Activated CD8-positive, alpha-beta memory T cell treated with anti-CD3 and anti-CD28 coated beads for 1 hour (primary cell): Measurements from ENCODE around the gene CELA3B.
"Not testable (repeated sequence)": the region's sequence is repeated elsewhere in the genome, so short reads cannot be mapped to it uniquely, and the experiment has no call there.

Experiments
- DNase-seq, 2 donors: peaks; one replicate each; pipeline ENCODE4 v3.0.0-alpha.2; 2020; ENCODE audit warnings: low read depth in 1 of 2; ENCODE audit errors: extremely low read depth in 1 of 2

Gene CELA3B

DNA sequence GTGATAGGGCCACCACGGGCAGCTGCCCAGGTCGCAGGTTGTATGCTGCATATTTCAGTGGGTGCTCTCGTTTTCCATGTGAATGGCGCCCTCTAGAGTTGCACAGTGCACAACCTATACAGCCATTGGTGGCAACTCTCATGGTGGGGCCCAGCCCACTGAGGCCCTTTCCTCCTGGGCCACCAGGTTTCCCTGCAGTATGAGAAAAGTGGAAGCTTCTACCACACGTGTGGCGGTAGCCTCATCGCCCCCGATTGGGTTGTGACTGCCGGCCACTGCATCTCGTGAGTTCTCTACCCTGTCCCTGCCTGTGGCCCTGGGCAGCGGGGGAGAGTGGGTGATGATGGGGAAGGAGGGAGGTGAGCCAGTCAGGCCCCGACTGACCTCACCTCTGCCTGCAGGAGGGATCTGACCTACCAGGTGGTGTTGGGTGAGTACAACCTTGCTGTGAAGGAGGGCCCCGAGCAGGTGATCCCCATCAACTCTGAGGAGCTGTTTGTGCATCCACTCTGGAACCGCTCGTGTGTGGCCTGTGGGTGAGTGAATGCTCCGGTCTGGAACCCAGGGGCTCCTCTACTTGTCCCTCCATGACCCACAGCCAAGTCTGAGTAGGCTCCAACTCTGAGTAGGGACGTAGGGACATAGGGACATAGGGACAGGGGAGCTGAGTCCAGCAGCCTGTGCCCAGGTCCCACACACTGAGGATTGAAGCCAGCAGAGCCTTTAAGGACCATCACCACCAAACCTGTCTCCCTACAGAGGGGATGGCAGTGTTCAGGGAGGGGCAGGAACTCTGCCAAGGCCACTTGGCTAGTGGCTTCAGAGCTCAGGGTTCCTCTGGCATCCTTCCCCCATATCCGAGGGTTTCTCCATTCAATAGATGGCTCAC is 28.7 kb downstream of the CELA3B start:
- DNase-seq: not testable (repeated sequence)

DNA sequence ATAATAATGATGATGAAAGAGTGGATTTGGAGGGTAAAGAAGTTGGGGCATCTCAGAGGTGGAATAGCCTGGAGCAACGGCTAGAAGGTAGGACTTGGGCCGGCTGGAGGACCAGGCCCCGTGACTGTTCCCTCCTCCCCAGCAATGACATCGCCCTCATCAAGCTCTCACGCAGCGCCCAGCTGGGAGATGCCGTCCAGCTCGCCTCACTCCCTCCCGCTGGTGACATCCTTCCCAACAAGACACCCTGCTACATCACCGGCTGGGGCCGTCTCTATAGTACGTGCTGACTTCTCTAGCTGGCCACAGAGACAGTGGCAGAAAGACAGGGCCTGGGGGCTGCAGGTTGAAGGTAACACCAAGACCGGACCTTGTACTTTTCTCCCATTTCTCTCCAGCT is 29.9 kb downstream of the CELA3B start:
- not testable (repeated sequence) for DNase-seq

DNA sequence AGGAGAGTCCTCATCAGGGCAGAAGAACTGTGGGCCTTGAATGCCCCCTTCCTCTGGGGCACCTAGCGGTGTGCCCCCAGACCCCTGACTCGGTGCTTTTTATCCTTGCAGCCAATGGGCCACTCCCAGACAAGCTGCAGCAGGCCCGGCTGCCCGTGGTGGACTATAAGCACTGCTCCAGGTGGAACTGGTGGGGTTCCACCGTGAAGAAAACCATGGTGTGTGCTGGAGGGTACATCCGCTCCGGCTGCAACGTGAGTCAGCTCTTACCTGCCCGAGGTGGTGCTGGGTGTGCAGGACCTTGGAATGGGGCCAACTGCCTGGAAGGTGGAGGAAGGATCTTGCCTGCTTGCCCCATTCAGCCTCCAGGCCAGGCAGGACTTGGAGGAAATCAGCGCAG is 30.4 kb downstream of the CELA3B start:
- DNase-seq: not testable (repeated sequence)

DNA sequence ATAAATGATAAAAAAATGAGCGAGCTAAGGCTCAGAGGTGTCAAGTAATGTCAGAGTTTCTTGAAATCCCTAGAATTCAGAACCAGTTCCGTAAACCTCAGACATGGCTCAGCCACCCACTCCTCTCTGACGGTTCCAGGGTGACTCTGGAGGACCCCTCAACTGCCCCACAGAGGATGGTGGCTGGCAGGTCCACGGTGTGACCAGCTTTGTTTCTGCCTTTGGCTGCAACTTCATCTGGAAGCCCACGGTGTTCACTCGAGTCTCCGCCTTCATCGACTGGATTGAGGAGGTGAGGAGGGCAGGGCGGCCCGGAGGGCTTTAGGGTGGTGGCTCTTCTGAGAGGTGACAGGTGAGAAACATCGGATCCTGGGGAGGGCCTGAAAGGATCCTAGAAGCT is 32.7 kb downstream of the CELA3B start:
- not testable (repeated sequence) for DNase-seq

DNA sequence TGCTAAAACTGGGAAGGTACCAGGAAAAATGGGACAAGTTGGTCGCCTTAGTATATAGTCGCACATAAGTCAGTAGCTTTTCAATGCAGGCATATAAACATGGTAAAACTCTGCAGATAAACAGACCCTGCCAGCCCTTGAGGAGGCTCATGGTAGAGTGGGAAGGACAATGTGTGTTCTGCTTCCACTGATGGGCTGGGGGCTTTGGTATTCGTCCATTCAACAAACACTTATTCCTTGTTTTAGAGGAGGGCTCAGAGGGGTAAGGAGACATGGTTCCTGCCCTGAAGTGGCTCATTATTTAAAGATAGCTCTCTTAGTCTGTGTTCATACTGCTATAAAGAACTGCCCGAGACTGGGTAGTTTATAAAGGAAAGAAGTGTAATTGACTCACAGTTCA is 35.9 kb downstream of the CELA3B start:
- DNase-seq: not testable (repeated sequence)

DNA sequence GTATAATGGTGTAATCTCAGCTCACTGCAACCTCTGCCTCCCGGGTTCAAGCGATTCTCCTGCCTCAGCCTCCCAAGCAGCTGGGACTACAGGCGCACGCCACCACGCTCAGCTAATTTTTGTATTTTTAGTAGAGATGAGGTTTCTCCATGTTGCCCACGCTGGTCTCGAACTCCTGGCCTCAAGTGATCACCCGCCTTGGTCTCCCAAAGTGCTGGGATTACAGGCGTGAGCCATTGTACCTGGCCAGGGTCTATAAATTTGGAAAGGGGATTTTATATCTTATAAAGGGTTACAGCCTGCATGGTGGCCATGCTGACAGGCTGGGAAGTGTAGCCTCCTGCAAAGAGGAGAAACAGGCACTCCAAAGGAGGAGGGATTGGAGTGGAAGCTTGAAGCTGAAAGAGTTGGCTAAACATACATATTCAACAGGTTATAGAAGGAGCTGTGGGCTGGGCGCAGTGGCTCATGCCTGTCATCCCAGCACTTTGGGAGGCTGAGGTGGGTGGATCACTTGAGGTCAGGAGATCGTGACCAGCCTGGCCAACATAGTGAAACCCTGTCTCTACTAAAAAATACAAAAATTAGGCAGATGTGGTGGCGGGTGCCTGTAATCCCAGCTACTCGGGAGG is 37.9 kb downstream of the CELA3B start:
- not testable (repeated sequence) for DNase-seq

DNA sequence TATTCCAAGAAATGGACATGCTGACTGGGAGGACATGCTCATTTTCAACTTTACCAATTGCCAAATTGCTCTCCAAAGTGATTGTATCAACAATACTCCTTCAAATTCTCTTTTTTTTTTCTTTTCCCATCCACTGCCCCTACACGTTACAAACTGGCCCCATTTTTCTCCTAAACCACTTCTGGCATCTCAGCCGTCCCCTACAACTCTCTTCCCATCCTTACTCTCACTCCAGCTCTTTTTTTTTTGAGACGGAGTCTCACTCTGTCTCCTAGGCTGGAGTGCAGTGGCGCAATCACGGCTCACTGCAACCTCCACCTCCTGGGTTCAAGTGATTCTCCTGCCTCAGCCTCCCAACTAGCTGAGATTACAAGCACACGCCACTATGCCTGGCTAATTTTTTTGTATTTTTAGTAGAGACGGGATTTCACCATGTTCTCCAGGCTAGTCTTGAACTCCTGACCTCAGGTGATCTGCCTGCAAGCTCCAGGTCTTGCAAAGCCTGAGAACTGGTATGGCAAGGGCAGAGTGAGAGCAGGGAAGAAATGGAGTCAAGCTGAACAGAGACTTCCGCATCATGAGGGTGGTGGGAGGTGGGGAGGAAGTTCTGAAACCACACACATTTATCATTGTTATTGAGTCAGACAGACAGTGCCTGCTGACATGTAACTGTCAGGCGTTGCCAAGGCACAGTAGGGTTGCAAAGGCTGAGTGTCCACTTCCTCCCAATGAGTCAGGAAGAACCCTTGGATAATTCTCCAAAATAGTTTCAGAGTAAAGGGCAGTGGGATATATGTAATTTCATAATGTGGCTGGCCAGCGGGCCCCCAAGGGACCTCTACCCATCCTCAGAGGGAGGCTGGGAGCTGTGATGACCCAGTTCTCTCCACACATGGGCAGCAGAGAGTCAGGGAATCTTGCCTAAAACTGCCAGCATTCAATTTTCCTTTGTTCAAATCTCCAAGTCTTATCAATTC is 42.0 kb downstream of the CELA3B start:
- no peak for DNase-seq

DNA sequence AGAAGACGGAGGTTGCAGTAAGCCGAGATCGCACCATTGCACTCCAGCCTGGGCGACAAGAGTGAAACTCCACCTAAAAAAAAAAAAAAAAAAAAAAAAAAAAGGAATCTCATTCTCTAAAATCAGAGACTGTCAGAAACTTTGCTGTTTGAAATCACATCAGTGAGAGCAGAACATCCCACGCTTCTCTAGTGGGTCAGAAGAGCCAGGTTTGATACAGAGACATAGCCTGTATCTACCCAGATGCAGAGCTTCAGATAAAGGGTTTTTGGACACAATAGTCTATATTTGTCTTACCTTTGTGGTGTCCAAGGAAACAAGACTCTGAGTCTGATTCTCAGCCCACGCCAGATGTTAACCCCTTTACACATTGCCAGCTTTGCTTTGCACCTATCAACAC is 44.2 kb downstream of the CELA3B start:
- DNase-seq: no peak

DNA sequence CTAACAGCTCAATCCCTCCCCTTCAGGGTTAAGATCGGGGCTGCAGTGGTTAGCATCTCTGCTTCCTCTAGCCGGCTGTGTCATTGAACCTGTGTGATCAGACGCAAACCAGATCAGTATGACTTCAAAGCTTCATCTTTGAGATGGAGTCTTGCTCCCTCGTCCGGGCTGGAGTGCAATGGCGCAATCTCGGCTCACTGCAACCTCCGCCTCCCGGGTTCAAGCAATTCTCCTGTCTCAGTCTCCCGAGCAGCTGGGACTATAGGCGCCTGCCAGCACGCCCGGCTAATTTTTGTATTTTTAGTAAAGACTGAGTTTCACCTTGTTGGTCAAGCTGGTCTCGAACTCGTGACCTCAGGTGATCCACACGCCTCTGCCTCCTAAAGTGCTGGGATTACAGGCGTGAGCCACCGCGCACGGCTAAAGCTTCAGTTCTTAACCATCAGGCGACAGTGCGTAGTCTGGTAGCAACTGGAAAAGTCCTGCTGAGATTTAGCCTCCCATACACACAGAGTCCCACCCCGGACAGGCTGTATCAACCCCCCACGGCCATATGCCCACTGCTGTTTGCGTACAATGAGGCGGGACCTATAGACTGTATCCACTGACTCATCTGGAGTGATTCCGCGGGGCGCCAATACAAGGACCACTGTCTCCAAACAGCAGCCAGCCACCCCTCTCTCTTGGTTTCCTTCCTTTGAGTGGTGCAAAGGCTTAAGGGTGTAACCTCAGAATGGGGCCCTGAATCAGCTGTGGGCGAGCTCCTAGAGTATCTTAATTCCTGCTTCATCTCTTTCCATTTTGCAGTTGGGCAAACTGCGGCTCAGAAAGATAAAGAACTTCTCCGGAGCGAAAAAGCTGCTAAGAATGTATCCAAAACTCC is 47.9 kb downstream of the CELA3B start:
- DNase-seq: peak; percentile 54 to 67

DNA sequence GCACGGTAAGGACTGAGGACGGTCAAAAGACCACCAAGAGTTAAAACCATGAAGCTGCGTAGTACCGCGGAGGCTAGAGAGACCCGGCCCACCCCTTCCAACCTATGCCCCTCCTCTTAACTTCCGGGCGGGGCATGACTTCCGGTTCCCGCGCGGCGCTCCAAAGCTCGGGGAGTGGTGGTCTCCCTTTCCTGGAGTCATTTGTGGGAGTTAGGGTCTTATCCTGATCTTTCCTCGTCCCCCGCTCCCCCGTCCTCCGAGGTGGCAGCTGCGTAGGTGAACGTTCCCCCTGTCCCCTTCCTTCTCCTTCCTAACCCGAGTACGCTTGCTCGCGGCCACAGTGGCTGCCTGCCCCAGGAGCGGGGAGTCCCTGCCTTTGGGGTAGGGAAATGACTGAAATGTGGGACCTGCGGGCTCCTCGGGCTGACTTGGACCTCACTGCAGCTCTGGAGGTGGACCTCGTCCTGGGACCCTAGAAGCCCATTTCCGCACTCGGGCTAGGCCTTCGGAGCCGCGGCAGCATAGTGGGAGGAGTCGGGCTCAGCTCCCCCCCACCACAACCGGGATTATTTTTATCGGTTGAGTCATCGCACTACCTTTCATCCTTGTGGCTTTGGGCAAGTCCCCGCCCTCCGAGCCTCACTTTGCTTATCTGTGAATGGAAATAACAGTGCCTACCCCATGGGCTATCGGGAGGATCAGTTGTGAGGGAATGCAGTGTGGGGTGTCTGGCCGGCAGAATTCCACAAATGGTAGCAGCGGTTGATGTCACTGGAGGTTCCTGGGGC is 48.7 kb downstream of the CELA3B start:
- DNase-seq: peak; percentile 79 to 80

DNA sequence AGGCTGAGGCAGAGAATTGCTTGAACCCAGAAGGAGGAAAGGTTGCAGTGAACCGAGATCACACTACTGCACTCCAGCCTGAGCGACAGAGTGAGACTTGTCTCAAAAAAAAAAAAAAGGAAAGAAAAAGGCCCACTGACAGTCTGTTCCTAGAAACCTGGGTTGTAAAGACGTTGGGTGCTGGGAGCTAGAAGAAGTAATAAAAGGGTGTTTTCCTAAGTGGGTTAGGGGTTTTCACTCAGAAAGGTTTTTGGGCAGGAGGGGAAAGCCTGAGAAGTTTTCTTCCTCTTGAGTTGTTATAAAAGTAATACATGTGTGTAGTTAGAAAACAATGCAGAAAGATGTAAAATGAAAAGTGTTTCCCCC is 50.1 kb downstream of the CELA3B start:
- DNase-seq: no peak

DNA sequence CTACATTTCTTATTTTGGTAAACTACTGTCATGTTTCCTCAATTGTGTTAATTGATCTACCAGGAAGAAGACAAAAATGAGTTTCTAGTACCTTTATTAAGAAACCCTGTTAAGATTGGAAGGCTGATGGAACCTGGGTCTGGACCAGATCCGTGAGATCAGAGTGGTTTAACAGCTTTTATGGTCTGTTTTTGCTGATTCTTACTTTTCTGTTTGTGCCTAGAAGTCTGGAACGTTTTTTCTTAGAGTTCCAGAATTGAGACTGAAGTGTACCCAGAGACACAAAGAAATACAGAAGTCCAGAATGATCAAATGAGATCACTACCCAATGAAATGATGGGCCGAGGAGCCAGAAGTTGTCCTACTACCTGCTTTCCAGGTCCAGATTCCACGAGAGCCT is 53.2 kb downstream of the CELA3B start:
- DNase-seq: no peak

DNA sequence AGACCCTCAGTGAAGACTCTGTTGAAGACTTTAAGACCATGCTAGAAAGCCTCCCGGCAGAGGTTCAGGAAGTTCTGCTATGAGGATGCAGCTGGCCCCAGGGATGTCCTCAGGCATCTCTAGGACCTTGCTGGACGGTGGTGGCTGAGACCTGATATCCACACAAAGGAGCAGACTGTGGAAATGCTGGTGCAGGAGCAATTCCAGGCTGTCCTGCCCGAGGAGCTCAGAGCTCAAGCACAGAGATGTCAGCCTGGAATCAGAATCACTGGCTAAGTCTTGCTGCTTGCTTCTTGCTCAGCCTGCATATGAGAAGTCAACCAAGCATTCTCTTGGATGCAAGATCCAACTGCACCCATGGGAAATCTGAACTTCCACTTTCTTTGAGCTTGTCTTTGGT is 53.7 kb downstream of the CELA3B start:
- DNase-seq: no peak

DNA sequence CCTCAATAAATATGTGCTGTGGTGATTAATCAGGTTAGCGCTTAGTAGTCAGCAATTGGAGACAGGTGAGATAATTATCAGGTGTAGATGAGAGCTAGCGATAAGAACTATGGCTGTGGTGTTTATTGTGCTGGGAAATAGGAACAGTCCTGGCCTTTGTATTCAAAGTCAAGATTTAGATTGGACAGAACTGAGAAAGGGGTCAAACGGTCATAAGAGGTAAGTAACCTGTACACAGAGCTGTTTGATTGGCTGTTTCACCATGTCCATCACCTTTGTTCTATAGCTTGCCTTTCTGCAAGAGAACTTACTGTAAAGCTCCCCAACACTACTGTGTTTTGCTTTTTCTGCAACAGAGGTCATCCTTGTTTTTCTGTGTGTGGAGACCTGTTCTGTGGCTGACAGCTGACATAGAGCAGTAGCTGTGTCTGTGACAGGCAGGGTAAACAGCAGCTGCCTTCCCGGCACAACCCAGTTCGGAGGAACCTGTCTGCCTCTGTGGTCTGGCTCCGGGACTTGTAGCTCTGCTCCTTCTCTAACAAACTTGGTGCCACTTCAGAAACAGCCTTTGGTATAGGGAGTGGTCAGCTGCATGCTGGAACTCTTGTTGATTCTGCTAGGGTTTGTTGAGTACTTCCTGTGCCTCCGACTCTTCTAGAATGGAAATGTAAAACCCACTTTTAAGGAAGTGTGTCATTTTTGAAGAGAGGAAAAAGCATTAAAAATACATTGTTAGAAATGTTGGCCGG is 54.6 kb downstream of the CELA3B start:
- DNase-seq: no peak

DNA sequence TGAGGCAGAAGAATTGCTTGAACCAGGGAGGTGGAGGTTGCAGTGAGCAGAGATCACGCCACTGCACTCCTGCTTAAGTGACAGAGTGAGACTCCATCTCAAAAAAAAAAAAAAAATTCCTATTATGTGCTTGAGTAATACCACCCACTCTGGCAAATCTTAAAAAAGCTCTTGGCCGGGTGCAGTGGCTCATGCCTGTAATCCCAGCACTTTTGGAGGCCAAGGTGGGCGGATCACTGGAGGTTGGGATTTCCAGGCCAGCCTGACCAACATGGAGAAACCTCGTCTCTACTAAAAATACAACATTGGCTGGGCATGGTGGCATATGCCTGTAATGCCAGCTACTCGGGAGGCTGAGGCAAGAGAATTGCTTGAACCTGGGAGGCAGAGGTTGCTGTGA is 58.0 kb downstream of the CELA3B start:
- DNase-seq: not testable (repeated sequence)

DNA sequence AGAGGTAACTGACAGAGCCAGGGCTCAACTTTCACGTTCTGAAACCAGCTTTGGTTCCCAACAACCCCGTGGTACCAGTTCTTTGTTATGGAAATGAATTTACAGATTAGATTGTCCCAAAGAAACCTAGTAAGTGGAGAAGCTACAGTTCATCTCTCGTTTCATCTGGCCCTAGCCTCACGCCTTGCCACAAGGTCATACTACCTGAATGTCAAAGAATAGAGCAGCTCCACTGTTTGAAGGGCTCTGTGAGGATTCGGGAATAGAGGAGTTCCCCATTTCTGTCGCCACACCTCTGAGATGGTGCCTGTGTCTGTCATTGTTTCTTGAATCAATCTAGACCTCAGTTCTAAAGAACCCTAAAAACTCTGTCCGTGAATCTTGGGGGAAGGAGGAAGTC is 60.7 kb downstream of the CELA3B start:
- no peak for DNase-seq

DNA sequence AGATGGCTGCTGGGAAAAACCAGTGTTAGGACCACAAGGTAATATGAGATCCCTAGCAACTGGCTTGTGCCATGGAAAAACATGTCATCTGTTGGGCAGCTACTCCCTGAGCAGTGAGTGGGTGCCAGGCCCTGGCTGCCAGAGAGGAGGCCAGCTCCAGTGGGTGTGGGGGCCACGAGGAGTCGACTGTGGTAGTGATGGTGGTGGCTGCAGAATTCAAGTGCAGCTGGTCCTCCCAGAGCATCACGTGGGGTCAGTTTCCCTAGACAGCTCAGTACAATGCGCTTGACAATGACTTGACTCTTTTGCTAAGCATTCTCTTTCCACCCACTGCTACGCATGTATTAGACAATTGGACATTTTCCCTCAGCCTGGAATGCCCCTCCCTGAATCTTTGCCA is 61.2 kb downstream of the CELA3B start:
- DNase-seq: no peak
